Measurements from ENCODE around the gene PCDH15. TPM values are rescaled to one million over a fixed set of nuclear protein-coding genes. Genes with fewer than 3 reads are reported as not detected.

PCDH15 gene
- total RNA-seq, 1 experiment from 2014 or later = not detected

GRCh38 chr10:53827261-53827660 lies 973.8 kb downstream of the PCDH15 start:
- no TSS peak for BruUV-seq (replicated peaks)
- intact Hi-C loops (cut with micrococcal nuclease; ENCODE audit: unreplicated experiment) = no loop called here
- no peak for DNase-seq (ENCODE audit: low spot score)

DNA sequence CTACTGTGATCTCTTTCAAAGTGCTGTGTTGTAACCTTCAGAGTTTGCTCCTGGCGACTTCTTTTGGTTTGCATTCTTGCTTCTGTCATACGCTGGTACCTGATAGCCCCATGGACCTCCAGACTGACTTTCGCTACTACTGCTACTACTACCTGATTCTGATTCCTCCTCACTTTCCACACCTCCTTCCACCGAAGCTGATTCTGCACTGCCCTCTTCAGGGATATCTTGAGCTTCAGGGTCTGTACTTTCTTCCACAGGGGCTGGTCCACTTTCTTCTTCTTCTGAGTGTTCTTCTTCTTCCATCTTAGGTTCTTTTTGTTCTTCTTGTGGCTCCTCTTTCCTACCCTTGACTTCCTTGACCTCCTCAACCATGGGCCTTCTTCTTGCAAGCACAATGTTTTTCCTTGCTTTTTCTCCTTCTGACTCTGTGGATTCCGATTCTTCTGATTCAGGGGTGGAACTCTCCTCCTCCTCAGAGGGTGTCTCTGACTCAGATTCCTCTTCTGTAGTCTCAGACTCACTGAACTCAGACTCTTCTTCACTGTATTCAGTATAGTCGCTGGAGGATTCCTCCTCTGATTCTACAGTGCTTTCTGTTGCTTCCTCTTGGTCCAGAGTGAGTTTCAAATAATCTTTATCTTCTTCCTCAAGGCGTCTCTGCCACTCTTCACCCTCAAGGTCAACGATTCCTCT lies 992.2 kb downstream of the PCDH15 start:
- TF ChIP-seq, protein P1, sequence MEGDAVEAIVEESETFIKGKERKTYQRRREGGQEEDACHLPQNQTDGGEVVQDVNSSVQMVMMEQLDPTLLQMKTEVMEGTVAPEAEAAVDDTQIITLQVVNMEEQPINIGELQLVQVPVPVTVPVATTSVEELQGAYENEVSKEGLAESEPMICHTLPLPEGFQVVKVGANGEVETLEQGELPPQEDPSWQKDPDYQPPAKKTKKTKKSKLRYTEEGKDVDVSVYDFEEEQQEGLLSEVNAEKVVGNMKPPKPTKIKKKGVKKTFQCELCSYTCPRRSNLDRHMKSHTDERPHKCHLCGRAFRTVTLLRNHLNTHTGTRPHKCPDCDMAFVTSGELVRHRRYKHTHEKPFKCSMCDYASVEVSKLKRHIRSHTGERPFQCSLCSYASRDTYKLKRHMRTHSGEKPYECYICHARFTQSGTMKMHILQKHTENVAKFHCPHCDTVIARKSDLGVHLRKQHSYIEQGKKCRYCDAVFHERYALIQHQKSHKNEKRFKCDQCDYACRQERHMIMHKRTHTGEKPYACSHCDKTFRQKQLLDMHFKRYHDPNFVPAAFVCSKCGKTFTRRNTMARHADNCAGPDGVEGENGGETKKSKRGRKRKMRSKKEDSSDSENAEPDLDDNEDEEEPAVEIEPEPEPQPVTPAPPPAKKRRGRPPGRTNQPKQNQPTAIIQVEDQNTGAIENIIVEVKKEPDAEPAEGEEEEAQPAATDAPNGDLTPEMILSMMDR (conservative IDR thresholded peaks at IDR 0.05; ENCODE audit: low read depth, low read length) = no peak
- TF ChIP-seq EZH2 (IDR thresholded peaks at IDR 0.05; ENCODE audit: borderline replicate concordance, low read depth, low read length, poor library complexity, severe bottlenecking) = no peak
- intact Hi-C loops (cut with micrococcal nuclease; ENCODE audit: unreplicated experiment) = no loop called here
- H3K9me3 ChIP-seq (ENCODE audit: low read depth, low read length, poor library complexity, severe bottlenecking) = peaks cover 8% of the 10 kb centered on the region
- no peak overlapping the region for H3K4me3 ChIP-seq (ENCODE audit: low read depth, low read length, poor library complexity, severe bottlenecking)
- no peaks in the 10 kb centered on the region for H3K36me3 ChIP-seq (ENCODE audit: insufficient read depth, low read length, poor library complexity, severe bottlenecking)
- POLR2A ChIA-PET (ENCODE audit: low non-redundant PET) = no interaction called here
- no peak for DNase-seq (ENCODE audit: low spot score)
- BruUV-seq (replicated peaks) = no TSS peak
- H3K27ac ChIP-seq (ENCODE audit: low read depth, low read length, poor library complexity, severe bottlenecking) = no peak overlapping the region
- CTCF ChIA-PET = no interaction called here
- no peaks in the 10 kb centered on the region for H3K27me3 ChIP-seq (replicated peaks; ENCODE audit: insufficient read depth, low read depth, low read length, poor library complexity)
- no peaks in the 10 kb centered on the region for H3K4me1 ChIP-seq (ENCODE audit: insufficient read depth, low read length, poor library complexity, severe bottlenecking)

More at GRCh38 chr10:53827261-53827660, 973.8 kb downstream of the PCDH15 start:
- Histone ChIP-seq H3K4me1 (ENCODE audit: insufficient read depth, low read length, poor library complexity, severe bottlenecking) (no peaks in the 10 kb centered on the region), H3K9me3 (ENCODE audit: low read depth, low read length, poor library complexity, severe bottlenecking) (peaks cover 6% of the 10 kb centered on the region), H3K36me3 (ENCODE audit: insufficient read depth, low read length, poor library complexity, severe bottlenecking) (no peaks in the 10 kb centered on the region), H3K4me3 (ENCODE audit: low read depth, low read length, poor library complexity, severe bottlenecking) (no peak overlapping the region), H3K27ac (ENCODE audit: low read depth, low read length, poor library complexity, severe bottlenecking) (no peak overlapping the region), H3K27me3 (replicated peaks; ENCODE audit: insufficient read depth, low read depth, low read length, poor library complexity) (no peaks in the 10 kb centered on the region)
- CTCF ChIA-PET = no interaction called here
- TF ChIP-seq, protein P1 (conservative IDR thresholded peaks at IDR 0.05; ENCODE audit: low read depth, low read length) = no peak
- no peak for TF ChIP-seq EZH2 (IDR thresholded peaks at IDR 0.05; ENCODE audit: borderline replicate concordance, low read depth, low read length, poor library complexity, severe bottlenecking)
- POLR2A ChIA-PET (ENCODE audit: low non-redundant PET) = no interaction called here

GRCh38 chr10:53786236-53786900 lies 1014.7 kb downstream of the PCDH15 start:
- no peak for DNase-seq (ENCODE audit: low spot score)
- Histone ChIP-seq H3K27me3 (replicated peaks; ENCODE audit: insufficient read depth, low read depth, low read length, poor library complexity) (no peaks in the 10 kb centered on the region), H3K4me3 (ENCODE audit: low read depth, low read length, poor library complexity, severe bottlenecking) (no peak overlapping the region), H3K9me3 (ENCODE audit: low read depth, low read length, poor library complexity, severe bottlenecking) (peaks cover 22% of the 10 kb centered on the region), H3K4me1 (ENCODE audit: insufficient read depth, low read length, poor library complexity, severe bottlenecking) (no peaks in the 10 kb centered on the region), H3K36me3 (ENCODE audit: insufficient read depth, low read length, poor library complexity, severe bottlenecking) (no peaks in the 10 kb centered on the region), H3K27ac (ENCODE audit: low read depth, low read length, poor library complexity, severe bottlenecking) (no peak overlapping the region)
- POLR2A ChIA-PET (ENCODE audit: low non-redundant PET) = no interaction called here
- CTCF ChIA-PET = no interaction called here
- intact Hi-C loops (cut with micrococcal nuclease; ENCODE audit: unreplicated experiment) = no loop called here
- no TSS peak for BruUV-seq (replicated peaks)
- TF ChIP-seq, protein P1 (conservative IDR thresholded peaks at IDR 0.05; ENCODE audit: low read depth, low read length) = peak; percentile 39
- TF ChIP-seq EZH2 (IDR thresholded peaks at IDR 0.05; ENCODE audit: borderline replicate concordance, low read depth, low read length, poor library complexity, severe bottlenecking) = no peak

Measured in A673 (cell line).